OCI-LY1 (cell line): Measurements from ENCODE around the gene TPCN2.

Source experiments
- EZH2 ChIP-seq: fragments of 200-600 bp; sonication (generic), shearing (Covaris generic); IDR thresholded peaks from 2 replicates; pipeline ENCODE4 v1.8.0; 2017; ENCODE audit warnings: borderline replicate concordance, mixed run types, mild to moderate bottlenecking, antibody characterized with exemption, low read length, moderate library complexity, mixed read lengths
- TF ChIP-seq, protein P1 (sequence below): fragments of 200-600 bp; sonication (generic), shearing (Covaris generic); IDR thresholded peaks from 2 replicates; pipeline ENCODE4 v1.5.1; 2017; ENCODE audit warnings: mild to moderate bottlenecking, antibody characterized with exemption, low read length, moderate library complexity, mixed read lengths

DNA sequence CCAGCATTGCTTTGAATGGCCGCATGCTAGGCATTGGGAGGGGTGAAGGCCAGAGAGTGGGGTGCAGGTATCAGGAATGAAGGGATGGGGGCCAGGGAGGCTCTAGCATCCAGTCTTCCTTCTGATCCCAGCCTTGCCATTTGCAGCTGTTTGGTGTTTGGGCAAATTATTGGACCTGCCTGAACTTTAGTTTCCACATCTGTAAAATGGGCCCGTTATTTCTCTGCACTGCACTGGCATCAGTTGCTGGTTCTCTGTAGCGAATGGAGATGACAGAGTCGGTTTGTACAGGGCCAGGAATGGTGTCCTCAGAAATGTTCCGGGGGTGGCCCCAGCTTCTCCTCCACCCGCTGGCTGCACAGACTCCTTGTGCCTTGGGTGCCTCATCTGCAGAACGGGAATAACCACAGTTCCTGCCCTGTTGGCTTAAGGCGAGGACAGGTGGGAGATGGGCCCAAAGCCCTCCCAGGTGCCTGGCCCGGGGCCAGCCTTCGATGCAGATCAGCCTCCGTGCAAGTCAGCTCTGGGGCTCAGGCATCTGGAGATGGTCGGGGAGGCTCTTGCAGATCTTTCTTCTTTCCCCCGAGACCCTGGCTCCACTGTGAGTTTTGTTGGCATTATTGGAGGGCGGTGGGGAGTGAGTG, 55.6 kb downstream of the TPCN2 start:
- TF ChIP-seq, protein P1, sequence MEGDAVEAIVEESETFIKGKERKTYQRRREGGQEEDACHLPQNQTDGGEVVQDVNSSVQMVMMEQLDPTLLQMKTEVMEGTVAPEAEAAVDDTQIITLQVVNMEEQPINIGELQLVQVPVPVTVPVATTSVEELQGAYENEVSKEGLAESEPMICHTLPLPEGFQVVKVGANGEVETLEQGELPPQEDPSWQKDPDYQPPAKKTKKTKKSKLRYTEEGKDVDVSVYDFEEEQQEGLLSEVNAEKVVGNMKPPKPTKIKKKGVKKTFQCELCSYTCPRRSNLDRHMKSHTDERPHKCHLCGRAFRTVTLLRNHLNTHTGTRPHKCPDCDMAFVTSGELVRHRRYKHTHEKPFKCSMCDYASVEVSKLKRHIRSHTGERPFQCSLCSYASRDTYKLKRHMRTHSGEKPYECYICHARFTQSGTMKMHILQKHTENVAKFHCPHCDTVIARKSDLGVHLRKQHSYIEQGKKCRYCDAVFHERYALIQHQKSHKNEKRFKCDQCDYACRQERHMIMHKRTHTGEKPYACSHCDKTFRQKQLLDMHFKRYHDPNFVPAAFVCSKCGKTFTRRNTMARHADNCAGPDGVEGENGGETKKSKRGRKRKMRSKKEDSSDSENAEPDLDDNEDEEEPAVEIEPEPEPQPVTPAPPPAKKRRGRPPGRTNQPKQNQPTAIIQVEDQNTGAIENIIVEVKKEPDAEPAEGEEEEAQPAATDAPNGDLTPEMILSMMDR: no peak
- TF ChIP-seq EZH2: no peak
